Measurements from ENCODE around the gene GINS3.

GINS3 gene

GRCh38 chr16:58402796-58403195, 10.5 kb downstream of the GINS3 start:
- H3K9me2 ChIP-seq (replicated peaks; ENCODE audit: low read depth, low read length) = no peaks in the 10 kb centered on the region
- no peaks in the 10 kb centered on the region for H3K27me3 ChIP-seq (ENCODE audit: insufficient read depth, low read length, poor library complexity, severe bottlenecking)
- TF ChIP-seq CTCF (conservative IDR thresholded peaks at IDR 0.05; ENCODE audit: low read length) = no peak
- no peak for TF ChIP-seq EZH2phosphoT487 (IDR thresholded peaks at IDR 0.05; ENCODE audit: borderline replicate concordance)
- H3K9me3 ChIP-seq (ENCODE audit: insufficient read depth, low read depth, low read length) = no peaks in the 10 kb centered on the region
- H3K9ac ChIP-seq (ENCODE audit: low read depth, low read length, poor library complexity, severe bottlenecking) = no peak overlapping the region
- H3K4me3 ChIP-seq (ENCODE audit: low read length, poor library complexity, severe bottlenecking) = no peak overlapping the region
- H2AFZ ChIP-seq (ENCODE audit: low read length) = no peak overlapping the region
- no peaks in the 10 kb centered on the region for H3F3A ChIP-seq (ENCODE audit: low read depth)
- H3K36me3 ChIP-seq (ENCODE audit: insufficient read depth, low read length) = peaks cover 23% of the 10 kb centered on the region; the same call in 1 of the 2 replicates
- no peaks in the 10 kb centered on the region for H4K20me1 ChIP-seq (ENCODE audit: insufficient read depth, low read length, poor library complexity, severe bottlenecking)
- no peak overlapping the region for H3K4me2 ChIP-seq (ENCODE audit: low read depth, low read length, poor library complexity, severe bottlenecking)
- H3K79me2 ChIP-seq (ENCODE audit: insufficient read depth, low read length) = no peaks in the 10 kb centered on the region; the same call in 1 of the 2 replicates
- H3K4me1 ChIP-seq (ENCODE audit: insufficient read depth, low read length, poor library complexity, severe bottlenecking) = no peaks in the 10 kb centered on the region

- Histone ChIP-seq H3K4me3 (ENCODE audit: low read length, poor library complexity, severe bottlenecking) (no peak overlapping the region), H3K9me2 (replicated peaks; ENCODE audit: low read depth, low read length) (no peaks in the 10 kb centered on the region), H3K4me1 (ENCODE audit: insufficient read depth, low read length, poor library complexity, severe bottlenecking) (peaks cover 7% of the 10 kb centered on the region), H3K9me3 (ENCODE audit: insufficient read depth, low read depth, low read length) (no peaks in the 10 kb centered on the region), H3F3A (ENCODE audit: low read depth) (no peaks in the 10 kb centered on the region), H3K79me2 (ENCODE audit: insufficient read depth, low read length) (no peaks in the 10 kb centered on the region), H3K9ac (ENCODE audit: low read depth, low read length, poor library complexity, severe bottlenecking) (no peak overlapping the region), H3K27me3 (ENCODE audit: insufficient read depth, low read length, poor library complexity, severe bottlenecking) (no peaks in the 10 kb centered on the region), H3K36me3 (ENCODE audit: insufficient read depth, low read length) (peaks cover 7% of the 10 kb centered on the region; the same call in 1 of the 2 replicates), H3K4me2 (ENCODE audit: low read depth, low read length, poor library complexity, severe bottlenecking) (no peak overlapping the region), H2AFZ (ENCODE audit: low read length) (no peak overlapping the region), H4K20me1 (ENCODE audit: insufficient read depth, low read length, poor library complexity, severe bottlenecking) (no peaks in the 10 kb centered on the region)
- TF ChIP-seq EZH2phosphoT487 (IDR thresholded peaks at IDR 0.05; ENCODE audit: borderline replicate concordance) = no peak
- no peak for TF ChIP-seq CTCF (conservative IDR thresholded peaks at IDR 0.05; ENCODE audit: low read length)
Observed at GRCh38 chr16:58409316-58409973, 17.2 kb downstream of the GINS3 start.

GRCh38 chr16:58411336-58411735, 19.1 kb downstream of the GINS3 start:
- Histone ChIP-seq H3K4me2 (ENCODE audit: low read depth, low read length, poor library complexity, severe bottlenecking) (no peak overlapping the region), H3K4me3 (ENCODE audit: low read length, poor library complexity, severe bottlenecking) (no peak overlapping the region), H3K4me1 (ENCODE audit: insufficient read depth, low read length, poor library complexity, severe bottlenecking) (peaks cover 7% of the 10 kb centered on the region)

More at GRCh38 chr16:58411336-58411735, 19.1 kb downstream of the GINS3 start:
- no peaks in the 10 kb centered on the region for H3K9me2 ChIP-seq (replicated peaks; ENCODE audit: low read depth, low read length)
- no peak overlapping the region for H2AFZ ChIP-seq (ENCODE audit: low read length)
- H3K9ac ChIP-seq (ENCODE audit: low read depth, low read length, poor library complexity, severe bottlenecking) = no peak overlapping the region
- H4K20me1 ChIP-seq (ENCODE audit: insufficient read depth, low read length, poor library complexity, severe bottlenecking) = no peaks in the 10 kb centered on the region
- H3K27me3 ChIP-seq (ENCODE audit: insufficient read depth, low read length, poor library complexity, severe bottlenecking) = no peaks in the 10 kb centered on the region
- no peaks in the 10 kb centered on the region for H3F3A ChIP-seq (ENCODE audit: low read depth)
- no peaks in the 10 kb centered on the region for H3K36me3 ChIP-seq (ENCODE audit: insufficient read depth, low read length)
- H3K9me3 ChIP-seq (ENCODE audit: insufficient read depth, low read depth, low read length) = no peaks in the 10 kb centered on the region
- no peak for TF ChIP-seq EZH2phosphoT487 (IDR thresholded peaks at IDR 0.05; ENCODE audit: borderline replicate concordance)
- no peak for TF ChIP-seq CTCF (conservative IDR thresholded peaks at IDR 0.05; ENCODE audit: low read length)
- H3K79me2 ChIP-seq (ENCODE audit: insufficient read depth, low read length) = no peaks in the 10 kb centered on the region

Measured in Loucy (cell line).